Hepatocyte (in vitro differentiated cells): ENCODE data around the gene TMEM178A. TPM values are rescaled to one million over a fixed set of nuclear protein-coding genes. Genes with fewer than 3 reads are reported as not detected.

Experiments used
- DNase-seq: peaks from one replicate; pipeline ENCODE4 v3.0.0-alpha.2; 2016; ENCODE audit warnings: low spot score
- H2AFZ ChIP-seq: fragments of 200-600 bp; sonication (generic); 2 replicates; pipeline ENCODE4 v1.6.0; 2016; ENCODE audit warnings: antibody characterized with exemption, mild to moderate bottlenecking
- H3K27ac ChIP-seq: fragments of 200-600 bp; sonication (generic); 2 replicates; pipeline ENCODE4 v1.5.1; 2016; ENCODE audit warnings: mild to moderate bottlenecking
- H3K27me3 ChIP-seq: fragments of 200-600 bp; sonication (generic); 2 replicates; pipeline ENCODE4 v1.6.1; 2016
- H3K36me3 ChIP-seq: fragments of 200-600 bp; sonication (generic); replicated peaks from 2 replicates; pipeline ENCODE4 v1.5.1; 2016; ENCODE audit warnings: low read depth; ENCODE audit not compliant: insufficient read depth
- H3K4me1 ChIP-seq: fragments of 200-600 bp; sonication (generic); 2 replicates; pipeline ENCODE4 v1.5.1; 2016; ENCODE audit warnings: mild to moderate bottlenecking, moderate library complexity; ENCODE audit not compliant: insufficient read depth
- H3K4me2 ChIP-seq: fragments of 200-600 bp; sonication (generic); 2 replicates; pipeline ENCODE4 v1.6.0; 2016
- H3K4me3 ChIP-seq: fragments of 200-600 bp; sonication (generic); 2 replicates; pipeline ENCODE4 v1.5.1; 2016; ENCODE audit warnings: mild to moderate bottlenecking
- H3K79me2 ChIP-seq: fragments of 200-600 bp; sonication (generic); 2 replicates; pipeline ENCODE4 v1.6.0; 2017; ENCODE audit warnings: mild to moderate bottlenecking
- H3K9me2 ChIP-seq: fragments of 200-600 bp; sonication (generic); replicated peaks from 2 replicates; pipeline ENCODE4 v1.6.0; 2017; ENCODE audit warnings: mild to moderate bottlenecking; ENCODE audit not compliant: insufficient read depth
- H3K9me3 ChIP-seq: fragments of 200-600 bp; sonication (generic); 2 replicates; pipeline ENCODE4 v1.5.1; 2016; ENCODE audit warnings: low read depth, mild to moderate bottlenecking
- H4K20me1 ChIP-seq: fragments of 200-600 bp; sonication (generic); 2 replicates; pipeline ENCODE4 v1.6.0; 2016; ENCODE audit warnings: mild to moderate bottlenecking; ENCODE audit not compliant: insufficient read depth, poor library complexity, severe bottlenecking
- EZH2 ChIP-seq: fragments of 200-600 bp; sonication (generic); IDR thresholded peaks from 2 replicates; pipeline ENCODE4 v1.6.1; 2016; ENCODE audit warnings: antibody characterized with exemption, mild to moderate bottlenecking, borderline replicate concordance
- EZH2phosphoT487 ChIP-seq: fragments of 200-600 bp; sonication (generic); IDR thresholded peaks from one replicate; pipeline ENCODE4 v1.6.1; 2018; ENCODE audit warnings: antibody characterized with exemption, mild to moderate bottlenecking, low read depth, moderate library complexity; ENCODE audit not compliant: unreplicated experiment, severe bottlenecking
- WGBS: methylation state at CpG from one replicate; pipeline ENCODE4 v1.1.6; 2016; ENCODE audit warnings: low lambda C conversion rate; ENCODE audit errors: missing lambda C conversion rate; 5-methylcytosine and 5-hydroxymethylcytosine counted together
- polyA plus RNA-seq: library from polyadenylated mRNA; unstranded; fragments of >200 nt; fragmentation: Nextera tagmentation; extraction: Ambion mirVana; gene quantifications from 2 replicates; pipeline ENCODE4 v1.2.1, GENCODE V29; 2016
- total RNA-seq: library from RNA; depleted of rRNA; stranded (reverse); fragments of >200 nt; gene quantifications from 2 replicates; pipeline ENCODE4 v1.2.3, GENCODE V29; 2014
- TF ChIP-seq, protein P1 (sequence below): fragments of 200-600 bp; sonication (generic); IDR thresholded peaks from 2 replicates; pipeline ENCODE4 v1.5.1; 2016; ENCODE audit warnings: antibody characterized with exemption, mild to moderate bottlenecking; ENCODE audit not compliant: poor library complexity

Gene TMEM178A
- total and polyA plus RNA-seq, 2 experiments from 2014 or later: 3.9 to 6.6 TPM

DNA sequence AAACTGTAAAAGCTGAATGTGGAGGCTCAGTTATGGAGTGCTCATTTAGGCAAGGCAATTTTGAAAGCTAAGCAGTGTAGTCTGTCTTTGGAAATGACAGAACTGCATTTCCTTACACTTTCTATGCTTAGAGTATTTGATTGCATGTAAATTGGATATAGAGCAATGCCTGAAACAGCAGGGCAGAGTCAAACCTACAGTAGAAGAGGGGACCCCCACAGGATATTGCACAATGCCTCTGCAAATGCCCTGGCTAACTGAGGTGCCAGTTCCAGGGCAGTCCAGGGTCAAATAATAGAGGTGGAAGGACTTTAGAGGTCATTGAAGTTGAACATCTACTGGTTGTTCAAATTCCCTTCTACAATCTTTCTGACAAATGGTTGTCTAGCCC lies 2.2 kb downstream of the TMEM178A start:
- peaks cover 67% of the 10 kb centered on the region for H3K27me3 ChIP-seq

DNA sequence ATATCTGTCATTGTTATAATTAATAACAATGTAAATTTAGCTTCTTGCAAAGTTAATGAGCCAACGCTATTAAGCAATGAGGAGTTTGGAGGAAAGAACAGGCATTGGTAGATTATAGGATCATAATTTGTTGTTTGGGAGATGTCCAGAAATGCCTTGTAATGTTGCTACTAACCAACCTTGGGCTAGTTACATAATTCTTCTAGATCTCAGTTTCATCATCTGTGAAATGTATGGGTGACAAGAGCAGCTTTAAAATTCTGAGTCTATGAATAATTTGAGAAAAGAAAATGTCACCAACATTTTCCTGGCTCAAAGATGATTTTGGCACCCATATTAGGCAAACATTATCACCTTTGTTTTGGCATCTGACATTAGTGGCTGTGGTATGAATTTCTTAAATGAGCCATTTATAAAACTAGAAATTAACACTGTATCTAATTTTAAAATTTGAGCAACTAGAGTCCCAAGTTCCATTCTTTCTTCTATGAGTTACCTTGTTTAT lies 2.9 kb downstream of the TMEM178A start:
- H3K9me2 ChIP-seq: no peaks in the 10 kb centered on the region
- TF ChIP-seq, protein P1, sequence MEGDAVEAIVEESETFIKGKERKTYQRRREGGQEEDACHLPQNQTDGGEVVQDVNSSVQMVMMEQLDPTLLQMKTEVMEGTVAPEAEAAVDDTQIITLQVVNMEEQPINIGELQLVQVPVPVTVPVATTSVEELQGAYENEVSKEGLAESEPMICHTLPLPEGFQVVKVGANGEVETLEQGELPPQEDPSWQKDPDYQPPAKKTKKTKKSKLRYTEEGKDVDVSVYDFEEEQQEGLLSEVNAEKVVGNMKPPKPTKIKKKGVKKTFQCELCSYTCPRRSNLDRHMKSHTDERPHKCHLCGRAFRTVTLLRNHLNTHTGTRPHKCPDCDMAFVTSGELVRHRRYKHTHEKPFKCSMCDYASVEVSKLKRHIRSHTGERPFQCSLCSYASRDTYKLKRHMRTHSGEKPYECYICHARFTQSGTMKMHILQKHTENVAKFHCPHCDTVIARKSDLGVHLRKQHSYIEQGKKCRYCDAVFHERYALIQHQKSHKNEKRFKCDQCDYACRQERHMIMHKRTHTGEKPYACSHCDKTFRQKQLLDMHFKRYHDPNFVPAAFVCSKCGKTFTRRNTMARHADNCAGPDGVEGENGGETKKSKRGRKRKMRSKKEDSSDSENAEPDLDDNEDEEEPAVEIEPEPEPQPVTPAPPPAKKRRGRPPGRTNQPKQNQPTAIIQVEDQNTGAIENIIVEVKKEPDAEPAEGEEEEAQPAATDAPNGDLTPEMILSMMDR: no peak
- TF ChIP-seq EZH2 (no peak), EZH2phosphoT487 (no peak)
- H3K4me3 ChIP-seq: no peak overlapping the region
- H3K4me1 ChIP-seq: peaks cover 7% of the 10 kb centered on the region
- no peak overlapping the region for H2AFZ ChIP-seq
- no peaks in the 10 kb centered on the region for H3K9me3 ChIP-seq
- no peak for DNase-seq
- H3K27me3 ChIP-seq: peaks cover 67% of the 10 kb centered on the region
- H4K20me1 ChIP-seq: no peaks in the 10 kb centered on the region
- 97% methylated on average over 1 of the region's 1 CpG for WGBS
- no peak overlapping the region for H3K4me2 ChIP-seq
- no peaks in the 10 kb centered on the region for H3K79me2 ChIP-seq
- no peaks in the 10 kb centered on the region for H3K36me3 ChIP-seq
- H3K27ac ChIP-seq: no peak overlapping the region

More for the DNA sequence above, 2.2 kb downstream of the TMEM178A start:
- H3K27ac ChIP-seq: no peak overlapping the region
- no peak for TF ChIP-seq EZH2phosphoT487
- TF ChIP-seq, protein P1: no peak
- no peak for TF ChIP-seq EZH2
- H3K79me2 ChIP-seq: no peaks in the 10 kb centered on the region
- no peak overlapping the region for H3K4me3 ChIP-seq
- peaks cover 7% of the 10 kb centered on the region for H3K4me1 ChIP-seq
- H3K4me2 ChIP-seq: no peak overlapping the region
- H4K20me1 ChIP-seq: no peaks in the 10 kb centered on the region
- DNase-seq: no peak
- no peaks in the 10 kb centered on the region for H3K36me3 ChIP-seq
- no peak overlapping the region for H2AFZ ChIP-seq
- H3K9me3 ChIP-seq: no peaks in the 10 kb centered on the region
- no peaks in the 10 kb centered on the region for H3K9me2 ChIP-seq

DNA sequence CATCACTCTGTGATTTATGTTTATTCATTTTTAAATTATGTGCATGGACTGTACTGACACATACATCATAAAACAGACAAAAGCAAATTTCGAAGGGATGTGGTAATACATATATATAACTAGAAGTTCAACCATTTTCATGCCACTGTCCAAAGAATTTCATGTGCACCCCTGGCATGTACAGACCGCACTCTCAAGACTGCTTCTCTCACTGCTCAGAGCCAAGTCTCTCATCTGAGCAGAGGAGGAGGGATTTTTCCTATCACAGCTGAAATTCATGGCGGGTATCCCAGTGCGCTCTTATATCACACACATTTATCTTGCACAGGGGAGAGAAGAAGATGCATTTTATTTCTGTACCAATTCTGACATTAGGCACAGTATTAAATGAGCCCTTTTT lies 5.9 kb downstream of the TMEM178A start:
- TF ChIP-seq EZH2phosphoT487 (no peak), EZH2 (no peak)
- TF ChIP-seq, protein P1: no peak
- no peaks in the 10 kb centered on the region for H3K36me3 ChIP-seq
- no peaks in the 10 kb centered on the region for H3K9me3 ChIP-seq
- peaks cover 6% of the 10 kb centered on the region for H3K4me1 ChIP-seq
- no peak for DNase-seq
- 93% methylated on average over 4 of the region's 4 CpGs for WGBS
- H3K4me3 ChIP-seq: no peak overlapping the region
- H2AFZ ChIP-seq: no peak overlapping the region
- H4K20me1 ChIP-seq: no peaks in the 10 kb centered on the region
- peaks cover 51% of the 10 kb centered on the region for H3K27me3 ChIP-seq
- no peak overlapping the region for H3K27ac ChIP-seq
- H3K4me2 ChIP-seq: no peak overlapping the region
- H3K79me2 ChIP-seq: no peaks in the 10 kb centered on the region
- no peaks in the 10 kb centered on the region for H3K9me2 ChIP-seq

DNA sequence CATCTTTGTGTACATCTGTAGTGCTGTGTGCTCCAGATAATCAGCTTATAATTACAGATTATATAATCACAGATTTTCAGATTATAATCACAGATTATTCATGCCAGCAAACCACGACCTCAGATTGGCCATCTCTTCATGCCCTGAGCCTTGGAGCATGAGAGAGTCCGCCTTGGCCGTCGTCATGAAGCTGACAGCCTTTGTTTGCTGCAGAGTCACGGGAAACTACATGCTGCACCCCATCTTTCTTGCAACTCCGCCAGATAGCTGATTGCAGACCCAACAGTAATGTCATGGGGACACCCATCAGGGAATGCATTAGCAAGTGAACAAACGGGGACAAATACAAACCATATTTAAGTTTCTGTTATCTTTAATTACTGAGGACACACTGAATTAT lies 7.3 kb downstream of the TMEM178A start:
- no peak overlapping the region for H3K27ac ChIP-seq
- H3K9me3 ChIP-seq: no peaks in the 10 kb centered on the region
- no peaks in the 10 kb centered on the region for H4K20me1 ChIP-seq
- WGBS: 74% methylated on average over 7 of the region's 7 CpGs
- H2AFZ ChIP-seq: no peak overlapping the region
- no peak for DNase-seq
- no peaks in the 10 kb centered on the region for H3K9me2 ChIP-seq
- no peaks in the 10 kb centered on the region for H3K4me1 ChIP-seq
- no peaks in the 10 kb centered on the region for H3K79me2 ChIP-seq
- peaks cover 36% of the 10 kb centered on the region for H3K27me3 ChIP-seq
- H3K4me2 ChIP-seq: no peak overlapping the region
- H3K4me3 ChIP-seq: no peak overlapping the region
- H3K36me3 ChIP-seq: no peaks in the 10 kb centered on the region
- TF ChIP-seq EZH2: no peak
- TF ChIP-seq, protein P1: no peak
- no peak for TF ChIP-seq EZH2phosphoT487
